Thyroid gland (tissue), 4 donors: ENCODE measurements around the gene IFNA14. TPM values are rescaled to one million over a fixed set of nuclear protein-coding genes. Genes with fewer than 3 reads are reported as not detected.
"Not testable (repeated sequence)": the region's sequence is repeated elsewhere in the genome, so short reads cannot be mapped to it uniquely, and the experiment has no call there.

Experiments
- DNase-seq, 2 donors: peaks; one replicate each; pipeline ENCODE4 v3.0.0-alpha.2; 2019
- H3K27ac ChIP-seq, 3 donors: fragments of 200-600 bp; sonication (generic); 1 replicate in 2 of 3; 2 replicates in 1 of 3; pipeline ENCODE4 v1.5.1; 2016 to 2019; ENCODE audit warnings: mild to moderate bottlenecking in 1 of 3, moderate library complexity in 1 of 3
- H3K27me3 ChIP-seq: fragments of 200-600 bp; sonication (generic); one replicate; pipeline ENCODE4 v1.5.1; 2019
- H3K36me3 ChIP-seq, 2 donors: fragments of 200-600 bp; sonication (generic); one replicate each; pipeline ENCODE4 v1.5.1; 2016 to 2019
- H3K4me1 ChIP-seq, 2 donors: fragments of 200-600 bp; sonication (generic); one replicate each; pipeline ENCODE4 v1.5.1; 2017 to 2019
- H3K4me3 ChIP-seq, 3 donors: fragments of 200-600 bp; sonication (generic); replicated peaks in 1 of 3; 1 replicate in 2 of 3; 2 replicates in 1 of 3; pipeline ENCODE4 v1.5.1; 2016; ENCODE audit warnings: mild to moderate bottlenecking in 1 of 3
- H3K9me3 ChIP-seq: fragments of 200-600 bp; sonication (generic); one replicate; pipeline ENCODE4 v1.5.1; 2017
- POLR2A ChIP-seq, 2 donors: fragments of 450-650 bp; IDR thresholded peaks; one replicate each; pipeline ENCODE4 v1.6.1; 2017; ENCODE audit warnings: antibody characterized with exemption in 2 of 2, mild to moderate bottlenecking in 2 of 2, moderate library complexity in 1 of 2
- WGBS, 2 donors: methylation state at CpG; one replicate each; pipeline ENCODE4 v1.1.5; 2017; 5-methylcytosine and 5-hydroxymethylcytosine counted together
- intact Hi-C: fragments of 100-400 bp; cut with DNase I; formaldehyde crosslinking; loops from one replicate; pipeline ENCODE4 v1.15.1; 2023
- total RNA-seq, 4 donors: library from RNA; depleted of rRNA; stranded (reverse); fragments of >200 nt; gene quantifications; one replicate each; pipeline ENCODE4 v1.2.3, GENCODE V29; 2016
- TF ChIP-seq, protein P1 (sequence below), 6 experiments: fragments of 200-600 bp in 3 of 6; fragments of 450-650 bp in 3 of 6; sonication (generic) in 3 of 6; IDR thresholded peaks; one replicate each; pipeline ENCODE4 v1.5.1; 2016 to 2019; ENCODE audit warnings: antibody characterized with exemption in 6 of 6, mild to moderate bottlenecking in 2 of 6, inconsistent platforms in 1 of 6, moderate library complexity in 1 of 6

Gene IFNA14
- total RNA-seq, 4 donors from 2014 or later, result not detected

DNA sequence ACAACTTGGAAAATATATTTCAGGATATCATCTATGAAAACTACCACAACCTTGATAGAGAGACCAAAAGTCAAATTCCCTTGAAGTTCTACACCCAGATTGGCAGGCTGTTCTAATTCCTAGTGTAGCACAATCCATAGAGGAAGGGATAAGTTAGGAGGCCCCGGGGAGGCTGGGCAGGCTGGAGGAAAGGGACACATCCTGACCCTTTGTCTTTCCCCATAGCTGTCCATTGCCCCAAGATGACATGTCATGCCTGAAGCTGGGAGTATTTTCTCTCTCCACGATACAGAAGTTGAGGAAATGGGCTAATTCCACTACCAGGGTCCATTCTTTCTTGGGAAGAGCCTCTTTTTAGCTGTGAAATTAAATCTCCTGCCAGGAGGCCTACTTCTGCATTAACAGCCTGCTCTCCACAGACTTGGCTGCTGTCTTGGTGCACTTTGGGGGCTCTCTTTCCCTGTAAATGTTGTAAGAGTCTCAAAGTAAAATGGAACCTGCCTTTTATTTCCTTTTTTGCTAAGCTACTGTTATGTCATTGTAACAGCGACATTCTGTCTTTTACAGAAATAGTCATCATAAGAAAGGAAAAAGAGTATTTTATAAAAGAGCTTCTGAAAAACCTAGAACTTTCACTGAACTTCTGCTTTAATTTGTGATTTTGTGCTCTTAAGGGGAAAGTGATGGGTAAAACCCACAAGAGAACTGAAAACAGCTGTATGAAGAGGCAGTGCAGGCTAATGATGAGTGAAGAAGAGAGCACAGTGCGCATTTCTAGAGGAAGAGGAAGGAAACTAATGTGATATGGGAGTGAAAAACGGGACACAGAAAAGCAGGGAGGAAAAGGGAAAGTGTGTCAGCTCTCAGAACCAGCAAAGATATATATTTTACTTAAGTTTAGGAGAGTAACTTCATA lies 26.1 kb downstream of the IFNA14 start:
- H3K27me3 ChIP-seq, H3K4me1 ChIP-seq, intact Hi-C loops, DNase-seq, H3K4me3 ChIP-seq, H3K27ac ChIP-seq, H3K36me3 ChIP-seq, H3K9me3 ChIP-seq: not testable (repeated sequence)
- 56 to 57% methylated on average over 5 of the region's 5 CpGs for WGBS, 2 donors
- TF ChIP-seq, protein P1, sequence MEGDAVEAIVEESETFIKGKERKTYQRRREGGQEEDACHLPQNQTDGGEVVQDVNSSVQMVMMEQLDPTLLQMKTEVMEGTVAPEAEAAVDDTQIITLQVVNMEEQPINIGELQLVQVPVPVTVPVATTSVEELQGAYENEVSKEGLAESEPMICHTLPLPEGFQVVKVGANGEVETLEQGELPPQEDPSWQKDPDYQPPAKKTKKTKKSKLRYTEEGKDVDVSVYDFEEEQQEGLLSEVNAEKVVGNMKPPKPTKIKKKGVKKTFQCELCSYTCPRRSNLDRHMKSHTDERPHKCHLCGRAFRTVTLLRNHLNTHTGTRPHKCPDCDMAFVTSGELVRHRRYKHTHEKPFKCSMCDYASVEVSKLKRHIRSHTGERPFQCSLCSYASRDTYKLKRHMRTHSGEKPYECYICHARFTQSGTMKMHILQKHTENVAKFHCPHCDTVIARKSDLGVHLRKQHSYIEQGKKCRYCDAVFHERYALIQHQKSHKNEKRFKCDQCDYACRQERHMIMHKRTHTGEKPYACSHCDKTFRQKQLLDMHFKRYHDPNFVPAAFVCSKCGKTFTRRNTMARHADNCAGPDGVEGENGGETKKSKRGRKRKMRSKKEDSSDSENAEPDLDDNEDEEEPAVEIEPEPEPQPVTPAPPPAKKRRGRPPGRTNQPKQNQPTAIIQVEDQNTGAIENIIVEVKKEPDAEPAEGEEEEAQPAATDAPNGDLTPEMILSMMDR (IDR thresholded peaks at IDR 0.05), result peak in 1 of 6 experiments; percentile 35

GRCh38 chr9:21212160-21212559 lies 27.6 kb downstream of the IFNA14 start:
- H3K4me3 ChIP-seq, H3K4me1 ChIP-seq, DNase-seq, H3K27me3 ChIP-seq, intact Hi-C loops, H3K27ac ChIP-seq, H3K9me3 ChIP-seq, H3K36me3 ChIP-seq: not testable (repeated sequence)
- 73 to 88% methylated on average over 2 of the region's 2 CpGs for WGBS, 2 donors

- intact Hi-C loops, DNase-seq, H3K27ac ChIP-seq, H3K27me3 ChIP-seq, H3K9me3 ChIP-seq, H3K36me3 ChIP-seq, H3K4me1 ChIP-seq, H3K4me3 ChIP-seq: not testable (repeated sequence)
- 100% methylated on average over 1 to 2 of the region's 2 CpGs for WGBS, 2 donors
Observed at GRCh38 chr9:21210782-21211181, 29.0 kb downstream of the IFNA14 start.

- WGBS, 2 donors, result 93 to 95% methylated on average over 6 of the region's 7 CpGs
- Histone ChIP-seq H3K9me3 (no peaks in the 10 kb centered on the region), H3K4me1 (no peaks in the 10 kb centered on the region), H3K27me3 (no peaks in the 10 kb centered on the region), H3K36me3 (no peaks in the 10 kb centered on the region), H3K27ac (no peak overlapping the region), H3K4me3 (no peak overlapping the region)
- intact Hi-C loops, result no loop called here
- DNase-seq, result no peak
- TF ChIP-seq POLR2A (IDR thresholded peaks at IDR 0.05), result no peak
- TF ChIP-seq, protein P1 (IDR thresholded peaks at IDR 0.05), result no peak
Observed at GRCh38 chr9:21210311-21210710, 29.5 kb downstream of the IFNA14 start.

GRCh38 chr9:21207043-21207442 lies 32.8 kb downstream of the IFNA14 start, which contains the start of gene IFNA10:
TSS of gene IFNA10 (minus strand) at chr9:21207143. CDS start at chr9:21207097, 46 bp downstream.
- H3K4me1 ChIP-seq, H3K4me3 ChIP-seq, H3K9me3 ChIP-seq, H3K36me3 ChIP-seq, H3K27ac ChIP-seq, intact Hi-C loops, DNase-seq, H3K27me3 ChIP-seq: not testable (repeated sequence)
- 93 to 96% methylated on average over 3 of the region's 3 CpGs for WGBS, 2 donors

- Histone ChIP-seq H3K27ac (no peak overlapping the region), H3K9me3 (no peaks in the 10 kb centered on the region), H3K36me3 (no peaks in the 10 kb centered on the region), H3K27me3 (no peaks in the 10 kb centered on the region), H3K4me3 (no peak overlapping the region), H3K4me1 (no peaks in the 10 kb centered on the region)
- no peak for DNase-seq
- TF ChIP-seq, protein P1 (IDR thresholded peaks at IDR 0.05), result no peak
- TF ChIP-seq POLR2A (IDR thresholded peaks at IDR 0.05), result no peak
- intact Hi-C loops, result no loop called here
Observed at GRCh38 chr9:21205204-21205603, 34.6 kb downstream of the IFNA14 start.

GRCh38 chr9:21202105-21202504 lies 37.7 kb downstream of the IFNA14 start, which contains the start of gene IFNA7:
TSS of gene IFNA7 (minus strand) at chr9:21202205. CDS start at chr9:21202165, 40 bp downstream.
- 77 to 80% methylated on average over 4 of the region's 4 CpGs for WGBS, 2 donors
- DNase-seq, H3K9me3 ChIP-seq, H3K4me3 ChIP-seq, H3K36me3 ChIP-seq, intact Hi-C loops, H3K27ac ChIP-seq, H3K4me1 ChIP-seq, H3K27me3 ChIP-seq: not testable (repeated sequence)
